ENCODE data around the gene SUV39H2.
"Not testable (repeated sequence)": the region's sequence is repeated elsewhere in the genome, so short reads cannot be mapped to it uniquely, and the experiment has no call there.

SUV39H2 gene

DNA sequence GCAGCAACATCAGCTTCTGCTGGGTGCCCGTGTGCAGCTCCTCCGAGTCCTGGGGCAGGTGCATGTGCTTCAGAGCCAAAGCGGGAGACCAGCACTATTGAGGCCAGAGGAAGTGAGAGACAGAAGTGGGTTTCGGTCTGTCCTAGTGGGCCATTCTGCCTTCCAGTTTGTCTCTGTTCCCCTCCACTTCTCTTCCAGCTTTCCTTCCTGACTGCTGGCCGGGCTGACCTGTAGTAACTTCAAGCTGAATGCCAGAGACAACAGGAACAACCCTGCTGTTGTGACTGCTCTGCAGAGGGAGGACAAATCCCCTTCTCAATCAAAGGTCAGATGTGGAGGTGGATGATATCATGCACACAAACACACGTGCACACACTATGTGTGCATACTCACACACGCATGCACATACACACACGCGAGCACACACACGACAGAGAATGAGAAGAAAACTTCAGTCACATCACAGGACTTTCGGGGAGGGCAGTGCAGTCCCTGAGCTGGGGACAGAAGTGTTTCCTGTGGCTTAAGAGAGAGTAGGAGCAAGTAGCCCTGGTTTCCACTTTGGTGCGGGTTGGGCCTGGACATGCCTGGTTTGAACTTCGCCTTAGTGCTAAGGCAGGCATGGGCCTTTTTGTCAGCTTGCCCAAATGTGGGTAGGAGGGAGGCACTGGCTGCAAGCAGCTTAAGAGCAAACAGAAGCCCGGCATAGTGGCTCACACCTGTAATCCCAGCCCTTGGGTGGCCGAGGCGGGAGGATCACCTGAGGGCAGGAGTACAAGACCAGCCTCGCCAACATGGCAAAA, 63.7 kb downstream of the SUV39H2 start:
- not testable (repeated sequence) for DNase-seq

DNA sequence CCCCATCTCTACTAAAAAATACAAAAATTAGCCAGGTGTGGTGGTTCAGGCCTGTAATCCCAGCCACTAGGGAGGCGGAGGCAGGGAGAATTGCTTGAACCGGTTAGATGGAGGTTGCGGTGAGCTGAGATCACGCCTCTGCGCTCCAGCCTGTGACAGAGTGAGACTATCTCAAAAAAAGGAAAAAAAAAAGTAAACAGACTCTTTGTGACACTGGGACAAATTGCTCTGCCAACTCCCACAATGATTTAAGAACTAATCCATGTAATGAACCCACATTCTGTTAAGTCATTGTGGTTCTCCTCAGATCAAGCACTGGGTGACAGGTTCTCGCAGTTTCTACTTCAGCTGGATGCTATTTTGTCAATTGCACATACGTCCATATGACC, 64.3 kb downstream of the SUV39H2 start:
- not testable (repeated sequence) for DNase-seq

DNA sequence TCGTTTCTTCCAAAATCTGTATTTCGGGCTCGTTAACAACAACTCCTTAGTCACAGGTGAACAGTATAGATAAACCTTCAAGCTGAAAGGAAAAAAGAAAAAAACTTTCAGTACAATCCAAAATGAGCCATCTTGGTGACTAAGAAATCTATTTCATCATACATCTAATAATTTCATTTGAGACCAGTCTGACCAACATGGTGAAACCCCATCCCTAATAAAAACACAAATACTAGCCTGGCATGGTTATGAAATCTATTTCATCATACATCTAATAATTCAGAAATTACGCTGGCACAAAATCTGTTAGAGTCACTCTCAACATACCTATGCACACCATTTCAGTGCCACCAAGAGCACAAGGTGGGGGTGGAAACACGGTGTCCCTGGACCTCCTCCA, 66.4 kb downstream of the SUV39H2 start:
- DNase-seq = no peak

DNA sequence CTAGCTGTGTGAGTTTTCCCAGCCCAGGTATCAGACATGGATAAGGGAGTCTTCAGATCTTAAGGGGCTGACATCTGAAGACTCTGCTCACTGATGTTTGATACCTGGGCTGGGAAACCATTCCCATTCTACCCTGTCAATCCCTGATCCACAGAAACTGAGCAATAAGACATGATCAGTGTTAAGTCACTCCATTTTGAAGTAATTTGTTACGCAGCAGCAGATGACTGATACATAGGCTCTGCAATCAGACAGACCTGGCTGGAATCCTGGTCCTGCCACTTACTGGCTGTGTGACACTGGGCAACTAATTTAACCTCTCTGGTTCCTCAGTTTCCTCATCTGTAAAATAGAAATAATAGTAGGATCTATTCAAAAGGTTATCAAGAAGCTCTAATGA, 68.6 kb downstream of the SUV39H2 start:
- DNase-seq = no peak

GRCh38 chr10:14949291-14949690, 70.6 kb downstream of the SUV39H2 start:
- DNase-seq = no peak

DNA sequence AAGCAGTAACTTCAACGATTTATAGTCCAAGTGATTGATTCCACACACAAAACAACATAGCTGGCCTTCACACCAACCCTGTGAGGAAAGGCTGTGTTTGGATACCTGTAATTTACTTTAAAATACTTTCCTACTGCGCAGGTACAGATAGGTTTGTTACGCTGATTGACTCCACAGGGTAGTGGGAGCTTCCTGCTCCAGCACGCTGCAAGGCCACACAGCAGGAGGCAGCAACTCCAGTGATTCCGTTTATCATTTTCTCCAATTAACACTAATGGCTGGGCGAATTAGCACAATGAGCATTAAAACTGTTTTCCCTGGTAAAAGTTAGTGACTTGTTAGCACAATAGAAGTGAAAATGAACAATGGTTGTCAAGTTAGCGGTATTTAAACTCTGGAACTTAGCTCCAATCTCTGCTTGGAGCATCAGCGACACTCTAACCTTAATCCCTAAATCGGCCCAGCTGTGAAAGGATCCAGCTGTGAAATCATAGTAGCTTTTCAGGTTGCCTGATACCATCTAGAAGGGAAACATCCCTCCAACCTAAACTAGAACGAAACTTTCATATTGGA, 74.3 kb downstream of the SUV39H2 start:
- no peak for DNase-seq

DNA sequence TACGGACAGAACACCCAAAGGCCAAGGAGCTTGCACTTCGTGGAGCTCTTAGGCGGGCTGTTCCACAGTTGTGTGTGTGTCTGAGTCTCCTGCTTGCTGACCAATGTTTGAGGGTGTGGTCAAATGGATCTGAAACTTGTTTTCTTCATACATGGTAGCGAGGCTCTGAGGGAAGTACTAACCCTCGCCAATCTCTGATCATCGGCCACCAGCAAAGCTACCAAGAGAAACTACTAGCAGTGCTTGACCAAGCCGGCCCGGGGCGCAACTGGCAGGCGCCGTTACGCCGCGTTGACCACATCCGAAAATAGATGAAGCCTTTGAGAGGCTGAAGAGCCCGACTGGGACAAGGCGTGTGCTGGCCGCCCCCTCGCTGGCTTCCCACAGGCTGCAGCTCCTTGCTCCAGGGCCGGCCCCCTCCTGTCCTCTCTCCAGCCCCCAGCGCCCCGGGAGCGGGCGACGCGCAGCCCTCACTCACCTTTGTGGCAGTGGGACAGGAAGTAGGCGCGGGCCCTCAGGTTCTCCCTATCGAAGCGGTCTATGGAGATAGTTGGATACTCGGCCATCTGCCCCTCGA, 74.8 kb downstream of the SUV39H2 start:
- DNase-seq = peak; percentile 20
